NK-92 treated with Interleukin-12 subunit alpha and Interleukin-12 subunit beta, amount 100 ng/mL, for 24 hours (cell line): ENCODE data around the gene CAPRIN1.
A peak's percentile ranks its signal among the peaks of the same experiment; 100 is the strongest.

Source experiments
- DNase-seq: peaks from one replicate; lab custom pipeline; 2025; lab: John Stamatoyannopoulos, UW

CAPRIN1 gene

GRCh38 chr11:34051349-34052035, at the start of gene CAPRIN1:
Gene CAPRIN1, plus strand, starts transcription at chr11:34051731. Its CDS starts 690 bp downstream, at chr11:34052421.
- DNase-seq: peak; percentile 88

DNA sequence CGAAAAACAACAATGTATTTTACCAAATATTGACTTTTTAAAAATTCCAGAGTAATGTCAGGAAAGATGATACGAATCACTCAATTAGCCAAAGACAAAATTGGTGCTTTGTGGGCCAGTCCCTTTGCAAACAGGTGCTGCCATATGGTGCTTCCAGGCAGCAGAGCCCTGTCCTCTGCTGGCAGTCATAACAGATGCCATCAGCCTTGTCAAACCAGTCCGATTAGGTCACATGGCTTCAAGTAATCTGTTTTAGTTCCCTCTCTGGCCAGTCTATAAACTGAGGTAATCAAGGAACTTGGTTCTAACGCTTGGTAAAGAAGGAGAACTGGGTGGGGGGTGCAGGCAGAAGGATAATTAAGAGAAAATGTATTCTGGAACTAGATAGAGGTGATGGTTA, 49.1 kb upstream of the CAPRIN1 start:
- DNase-seq: no peak

GRCh38 chr11:34004236-34004635, 47.3 kb upstream of the CAPRIN1 start:
- no peak for DNase-seq

- no peak for DNase-seq
Measured at GRCh38 chr11:34006876-34007275, 44.7 kb upstream of the CAPRIN1 start.

DNA sequence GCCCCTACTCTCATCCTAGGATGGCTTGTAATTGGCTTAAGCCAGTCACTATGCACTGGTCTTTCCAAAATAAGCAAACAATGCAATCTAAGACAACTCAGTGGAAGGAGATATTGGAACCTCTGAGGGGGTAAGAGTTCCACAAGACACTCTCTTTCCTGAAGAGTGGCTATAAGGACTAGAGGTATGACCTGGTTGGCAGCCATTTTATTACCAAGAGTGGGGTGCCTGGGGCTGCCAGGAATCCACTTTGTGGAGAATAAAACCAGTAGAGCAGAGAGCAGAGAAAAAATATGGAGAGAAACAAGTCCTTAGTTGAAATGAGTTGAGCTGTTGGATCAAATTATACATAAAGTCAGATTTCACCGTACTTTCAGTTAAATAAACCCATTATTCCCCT, 38.8 kb upstream of the CAPRIN1 start:
- no peak for DNase-seq

DNA sequence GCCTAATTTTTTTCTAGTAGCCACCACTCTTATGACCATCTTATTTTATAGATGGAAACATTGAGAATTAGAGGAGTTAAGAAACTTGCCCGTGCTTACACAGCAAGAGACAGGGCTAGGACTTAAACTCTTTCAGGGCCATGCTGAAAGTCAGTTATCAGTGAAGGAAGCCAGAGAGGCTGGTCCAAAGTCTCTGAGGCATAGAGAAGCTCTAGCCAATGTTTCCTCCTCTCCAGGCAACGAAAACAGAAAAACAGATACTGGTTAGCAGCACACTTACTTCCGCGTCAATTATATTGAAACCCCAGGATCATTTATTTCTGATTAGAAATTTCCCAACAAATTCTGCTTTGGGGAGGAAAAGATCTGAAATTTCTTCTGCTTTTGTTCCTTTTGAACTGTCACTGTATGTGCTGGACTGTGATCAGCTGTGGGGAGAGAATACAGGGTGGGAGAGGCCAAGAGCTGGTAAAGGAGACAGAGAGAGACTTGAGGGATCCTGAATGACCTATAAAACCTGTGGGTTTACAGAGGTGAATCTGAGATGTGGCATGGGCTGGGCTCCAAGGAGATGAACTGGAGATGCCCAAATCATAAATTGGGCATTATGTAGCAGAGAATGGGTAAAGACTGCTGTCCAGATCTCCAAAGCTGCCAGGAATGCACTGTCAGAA, 37.5 kb upstream of the CAPRIN1 start:
- DNase-seq: no peak

GRCh38 chr11:34021977-34022735, 29.4 kb upstream of the CAPRIN1 start:
- DNase-seq: no peak

DNA sequence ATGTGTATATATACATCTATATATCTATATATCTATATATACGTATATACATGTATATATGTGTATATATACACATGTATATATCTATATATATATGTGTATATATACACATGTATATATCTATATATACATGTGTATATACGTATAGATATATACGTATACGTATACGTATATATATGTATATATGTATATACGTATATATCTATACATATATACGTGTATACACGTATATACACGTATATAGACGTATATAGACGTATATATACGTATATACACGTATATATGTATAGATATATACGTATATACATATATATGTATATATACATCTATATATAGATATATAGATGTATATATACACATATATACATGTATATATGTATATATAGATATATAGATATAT, 25.1 kb upstream of the CAPRIN1 start:
- DNase-seq: no peak

GRCh38 chr11:34027516-34028408, 23.8 kb upstream of the CAPRIN1 start:
- DNase-seq: no peak

DNA sequence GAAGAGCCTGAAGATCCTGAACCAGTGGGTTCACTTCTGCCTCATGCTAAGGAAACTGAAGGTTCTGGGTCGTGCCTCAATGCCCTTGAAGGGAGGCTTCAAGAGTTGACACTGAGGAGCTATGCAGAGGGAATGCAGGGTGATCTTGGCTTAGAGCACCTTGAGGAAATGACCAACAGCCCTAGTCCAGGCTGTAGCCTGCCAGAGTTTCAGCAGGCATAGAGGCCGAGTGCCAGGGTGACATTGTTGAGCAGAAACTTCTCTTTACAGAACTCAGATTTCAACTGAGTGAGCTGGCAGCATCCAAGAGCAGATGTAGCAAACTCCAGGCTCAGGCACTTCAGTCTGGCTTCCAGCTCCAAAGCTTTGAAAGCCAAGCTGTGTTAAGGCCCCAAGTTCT, 23.1 kb upstream of the CAPRIN1 start:
- DNase-seq: no peak

GRCh38 chr11:34029176-34029575, 22.4 kb upstream of the CAPRIN1 start:
- no peak for DNase-seq

DNA sequence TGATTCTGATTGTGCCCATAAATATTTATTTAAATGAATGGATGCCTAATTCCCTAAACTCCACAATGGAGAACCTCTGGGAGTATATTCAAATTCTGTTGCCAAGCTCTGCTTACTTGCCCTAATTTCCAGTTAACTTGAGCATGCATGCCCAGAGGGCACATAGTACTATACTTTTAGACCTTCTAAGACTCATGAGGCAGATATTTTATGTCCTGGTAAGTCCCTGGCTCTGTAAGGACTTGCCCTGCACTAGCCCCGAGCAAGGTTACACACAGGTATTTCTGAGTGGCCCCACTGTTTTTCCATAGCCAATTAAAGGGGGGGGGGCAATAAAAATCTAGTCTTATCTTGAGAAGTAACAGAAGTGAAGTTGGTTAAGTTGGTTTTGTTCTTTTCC, 21.1 kb upstream of the CAPRIN1 start:
- DNase-seq: no peak

GRCh38 chr11:34033399-34033798, 18.1 kb upstream of the CAPRIN1 start:
- no peak for DNase-seq

DNA sequence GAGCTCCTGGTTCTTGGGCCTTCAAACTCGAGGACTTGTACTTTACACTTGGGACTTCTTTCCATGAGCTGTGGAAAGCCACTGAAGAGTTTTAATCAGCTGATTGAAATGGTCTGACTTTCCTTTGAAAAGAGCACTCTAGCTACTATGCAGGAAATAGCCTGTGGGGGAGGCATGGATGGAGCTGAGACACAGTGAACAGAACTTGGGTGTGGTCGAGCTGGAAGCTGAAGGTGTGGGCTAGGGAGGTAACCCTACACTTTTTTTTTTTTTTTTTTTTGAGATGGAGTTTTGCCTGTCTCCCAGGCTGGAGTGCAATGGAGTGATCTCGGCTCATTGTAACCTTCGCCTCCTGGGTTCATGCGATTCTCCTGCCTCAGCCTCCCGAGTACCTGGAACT, 17.5 kb upstream of the CAPRIN1 start:
- no peak for DNase-seq

DNA sequence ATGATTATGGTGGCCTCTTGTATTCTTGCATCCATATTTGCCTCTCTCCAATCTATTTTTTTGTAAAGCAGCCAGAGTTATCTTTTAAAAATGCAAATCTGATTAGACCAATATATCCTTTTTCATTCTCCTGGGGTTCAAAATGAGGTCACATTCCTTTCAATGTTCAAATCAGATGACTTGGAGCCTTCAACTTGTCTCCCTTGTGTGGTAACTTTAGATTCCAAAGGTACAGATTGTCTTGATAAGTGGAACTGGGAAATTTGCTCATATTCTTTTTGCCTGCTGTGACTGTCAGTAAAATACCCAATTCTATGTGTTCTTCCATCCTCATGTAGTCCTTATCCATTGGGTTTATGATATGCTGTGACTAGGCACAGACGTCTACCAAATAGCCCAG, 15.1 kb upstream of the CAPRIN1 start:
- DNase-seq: no peak

- DNase-seq: no peak
Measured at GRCh38 chr11:34037016-34037415, 14.5 kb upstream of the CAPRIN1 start.

DNA sequence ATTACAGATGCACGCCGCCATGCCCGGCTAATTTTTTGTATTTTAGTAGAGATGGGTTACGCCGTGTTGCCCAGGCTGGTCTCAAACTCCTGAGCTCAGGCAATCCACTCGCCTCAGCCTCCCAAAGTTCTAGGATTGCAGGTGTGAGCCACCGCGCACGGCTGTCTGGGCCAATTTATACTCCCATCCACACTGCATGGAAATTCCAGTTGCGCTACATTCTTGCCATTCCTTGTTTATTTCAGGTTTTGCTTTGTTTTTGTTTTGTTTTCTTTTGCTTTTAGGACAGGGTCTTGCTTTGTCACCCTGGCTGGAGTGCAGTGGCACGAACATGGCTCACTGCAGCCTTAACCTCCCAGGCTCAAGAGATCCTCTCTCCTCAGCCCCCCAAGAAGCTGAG, 11.0 kb upstream of the CAPRIN1 start:
- no peak for DNase-seq

DNA sequence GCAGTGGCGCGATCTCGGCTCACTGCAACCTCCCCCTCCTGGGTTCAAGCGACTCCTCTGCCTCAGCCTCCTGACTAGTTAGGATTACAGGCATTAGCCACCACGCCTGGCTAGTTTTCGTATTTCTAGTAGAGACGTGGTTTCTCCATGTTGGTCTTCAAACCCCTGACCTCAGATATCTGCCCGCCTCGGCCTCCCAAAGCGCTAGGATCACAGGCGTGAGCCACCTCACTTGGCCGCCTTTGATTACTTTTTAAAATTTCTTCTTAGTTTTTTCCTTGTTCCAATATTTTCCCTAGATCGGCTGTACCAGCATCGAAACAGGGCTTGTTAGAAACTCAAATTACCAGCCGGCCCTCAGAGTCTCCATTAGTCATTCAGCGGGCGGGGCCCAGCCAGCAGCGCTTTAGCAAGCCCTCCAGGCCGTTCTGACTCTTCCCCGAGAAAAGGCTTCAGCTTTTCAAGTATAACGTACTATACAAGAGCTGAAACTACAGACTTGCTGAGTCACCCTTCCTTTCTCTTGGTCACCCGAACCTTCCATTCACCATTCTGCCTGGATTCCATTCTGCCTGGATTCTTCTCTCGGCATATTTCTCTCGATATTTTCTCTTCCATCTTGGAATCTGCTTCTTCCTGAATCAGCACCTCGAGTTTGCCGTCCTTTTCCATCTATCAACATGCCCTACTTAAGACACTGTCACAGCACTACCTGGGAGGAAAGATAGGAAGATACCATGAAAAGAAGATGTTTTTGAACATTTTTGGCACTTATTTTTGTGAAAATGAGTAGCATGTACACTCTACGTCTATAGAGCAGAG, 6.7 kb upstream of the CAPRIN1 start:
- no peak for DNase-seq

GRCh38 chr11:34049028-34049427, 2.5 kb upstream of the CAPRIN1 start:
- no peak for DNase-seq

DNA sequence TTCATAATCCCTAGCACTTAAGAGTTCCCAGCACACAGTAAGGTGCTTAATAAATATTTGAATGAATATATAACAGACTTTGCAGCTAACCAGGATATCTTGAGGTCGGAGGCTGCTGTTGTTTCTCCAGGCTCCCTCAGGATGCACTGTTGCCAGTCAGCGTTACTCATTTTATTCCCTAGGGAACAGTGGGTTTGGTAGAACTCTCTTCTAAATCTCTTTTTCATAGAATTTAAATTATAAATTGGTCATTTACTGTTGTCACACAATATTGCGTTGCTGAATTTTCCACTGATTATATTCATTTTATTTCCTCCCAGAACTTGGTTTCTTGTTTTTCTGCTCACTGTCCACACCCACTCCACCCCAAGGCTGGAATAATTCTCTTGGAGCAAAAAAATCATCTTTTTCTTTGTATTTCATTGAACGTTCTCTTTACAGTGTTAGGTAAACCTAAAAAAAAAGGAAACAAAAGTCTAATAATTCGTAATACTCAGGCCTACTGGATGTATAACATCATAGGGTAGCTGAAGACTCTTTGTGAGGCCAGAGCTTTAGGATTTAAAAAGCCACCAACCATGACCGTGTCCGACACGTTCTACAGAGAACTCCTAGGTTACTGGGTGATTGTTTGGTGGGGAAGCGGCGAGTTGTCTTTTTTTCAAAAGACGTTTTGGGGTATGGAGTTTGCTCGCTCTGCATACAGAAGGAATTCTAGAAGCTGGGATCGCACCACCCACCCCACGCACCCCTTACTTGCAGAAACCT, 766 bp upstream of the CAPRIN1 start:
- no peak for DNase-seq
